Smooth muscle cell (in vitro differentiated cells): ENCODE measurements around the gene BCLAF3. TPM values are rescaled to one million over a fixed set of nuclear protein-coding genes. Genes with fewer than 3 reads are reported as not detected.

Experiments
- DNase-seq: peaks from one replicate; lab custom pipeline; 2025; ENCODE audit not compliant: unreplicated experiment; lab: John Stamatoyannopoulos, UW
- H2AFZ ChIP-seq: fragments of 200-600 bp; sonication (generic); 2 replicates; pipeline ENCODE4 v1.6.0; 2016; ENCODE audit warnings: antibody characterized with exemption, low read depth, mild to moderate bottlenecking
- H3F3A ChIP-seq: fragments of 200-600 bp; sonication (generic); 2 replicates; pipeline ENCODE4 v1.6.0; 2017; ENCODE audit warnings: antibody characterized with exemption, low read depth
- H3K27ac ChIP-seq: fragments of 200-600 bp; sonication (generic); 2 replicates; pipeline ENCODE4 v1.5.1; 2016; ENCODE audit warnings: low read depth, mild to moderate bottlenecking
- H3K27me3 ChIP-seq: fragments of 200-600 bp; sonication (generic); 2 replicates; pipeline ENCODE4 v1.6.1; 2016; ENCODE audit warnings: low read depth, mild to moderate bottlenecking
- H3K36me3 ChIP-seq: fragments of 200-600 bp; sonication (generic); 2 replicates; pipeline ENCODE4 v1.5.1; 2016; ENCODE audit warnings: low read depth
- H3K4me1 ChIP-seq: fragments of 200-600 bp; sonication (generic); 2 replicates; pipeline ENCODE4 v1.5.1; 2016; ENCODE audit warnings: low read depth
- H3K4me2 ChIP-seq: fragments of 200-600 bp; sonication (generic); 2 replicates; pipeline ENCODE4 v1.6.0; 2016; ENCODE audit warnings: mild to moderate bottlenecking
- H3K4me3 ChIP-seq: fragments of 200-600 bp; sonication (generic); 2 replicates; pipeline ENCODE4 v1.5.1; 2016; ENCODE audit warnings: mild to moderate bottlenecking
- H3K79me2 ChIP-seq: fragments of 200-600 bp; sonication (generic); 2 replicates; pipeline ENCODE4 v1.6.0; 2016; ENCODE audit warnings: low read depth, mild to moderate bottlenecking
- H3K9ac ChIP-seq: fragments of 200-600 bp; sonication (generic); 2 replicates; pipeline ENCODE4 v1.6.0; 2016; ENCODE audit warnings: low read depth
- H3K9me3 ChIP-seq: fragments of 200-600 bp; sonication (generic); replicated peaks from 2 replicates; pipeline ENCODE4 v1.5.1; 2016; ENCODE audit warnings: low read depth
- H4K20me1 ChIP-seq: fragments of 200-600 bp; sonication (generic); 2 replicates; pipeline ENCODE4 v1.6.0; 2016; ENCODE audit warnings: low read depth
- WGBS: methylation state at CpG from one replicate; pipeline ENCODE4 v1.1.7; 2016; ENCODE audit warnings: low lambda C conversion rate; 5-methylcytosine and 5-hydroxymethylcytosine counted together
- polyA plus RNA-seq: library from polyadenylated mRNA; unstranded; fragments of >200 nt; fragmentation: Nextera tagmentation; extraction: Ambion mirVana; gene quantifications from 2 replicates; pipeline ENCODE4 v1.2.1, GENCODE V29; 2016
- total RNA-seq: library from RNA; depleted of rRNA; stranded (reverse); fragments of >200 nt; gene quantifications from 2 replicates; pipeline ENCODE4 v1.2.3, GENCODE V29; 2014
- TF ChIP-seq, protein P1 (sequence below): fragments of 200-600 bp; sonication (generic); IDR thresholded peaks from 2 replicates; pipeline ENCODE4 v1.5.1; 2017; ENCODE audit warnings: borderline replicate concordance, mild to moderate bottlenecking, antibody characterized with exemption; ENCODE audit not compliant: insufficient read depth, poor library complexity, severe bottlenecking

BCLAF3 gene
- total and polyA plus RNA-seq, 2 experiments from 2014 or later = 1.7 to 5.0 TPM

DNA sequence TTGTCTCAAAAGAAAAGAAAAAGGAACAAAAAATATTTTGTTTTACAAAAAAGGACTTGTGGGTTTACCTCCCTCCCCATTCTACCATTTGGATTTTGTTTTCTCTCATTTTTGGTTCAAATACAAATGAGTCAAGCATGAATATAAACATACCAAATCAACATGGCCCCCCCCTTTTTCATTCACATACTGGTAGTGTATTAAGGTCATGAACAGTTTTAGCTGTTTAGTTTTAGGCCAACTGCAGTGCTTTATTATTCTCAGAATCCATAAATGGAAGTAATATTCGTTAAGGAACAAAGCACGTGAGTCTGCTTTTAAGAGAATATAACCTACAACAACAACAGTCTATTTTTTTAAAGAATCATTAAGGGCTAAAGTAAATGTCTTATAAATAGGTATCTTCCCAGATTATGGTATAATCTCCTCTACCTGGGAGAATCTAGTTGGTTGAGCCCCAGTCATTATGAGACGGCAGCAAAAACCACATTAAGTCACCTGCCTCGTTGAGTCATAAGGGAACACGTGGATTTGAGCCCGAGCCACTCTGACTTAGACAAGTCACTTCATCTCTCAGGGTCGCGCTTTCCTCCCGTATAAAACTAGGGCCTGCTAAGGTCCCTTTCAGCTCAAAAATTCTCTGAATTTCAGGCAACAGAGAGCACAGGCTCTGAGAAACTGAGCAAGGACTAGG, 26.7 kb downstream of the BCLAF3 start:
- no peak overlapping the region for H3K4me2 ChIP-seq
- H3K27ac ChIP-seq = no peak overlapping the region
- no peak overlapping the region for H3K9ac ChIP-seq
- no peak for DNase-seq
- no peaks in the 10 kb centered on the region for H3K79me2 ChIP-seq
- H3K36me3 ChIP-seq = no peaks in the 10 kb centered on the region
- H3K27me3 ChIP-seq = no peaks in the 10 kb centered on the region
- no peaks in the 10 kb centered on the region for H3F3A ChIP-seq
- no peaks in the 10 kb centered on the region for H4K20me1 ChIP-seq
- no peak overlapping the region for H3K4me3 ChIP-seq
- TF ChIP-seq, protein P1, sequence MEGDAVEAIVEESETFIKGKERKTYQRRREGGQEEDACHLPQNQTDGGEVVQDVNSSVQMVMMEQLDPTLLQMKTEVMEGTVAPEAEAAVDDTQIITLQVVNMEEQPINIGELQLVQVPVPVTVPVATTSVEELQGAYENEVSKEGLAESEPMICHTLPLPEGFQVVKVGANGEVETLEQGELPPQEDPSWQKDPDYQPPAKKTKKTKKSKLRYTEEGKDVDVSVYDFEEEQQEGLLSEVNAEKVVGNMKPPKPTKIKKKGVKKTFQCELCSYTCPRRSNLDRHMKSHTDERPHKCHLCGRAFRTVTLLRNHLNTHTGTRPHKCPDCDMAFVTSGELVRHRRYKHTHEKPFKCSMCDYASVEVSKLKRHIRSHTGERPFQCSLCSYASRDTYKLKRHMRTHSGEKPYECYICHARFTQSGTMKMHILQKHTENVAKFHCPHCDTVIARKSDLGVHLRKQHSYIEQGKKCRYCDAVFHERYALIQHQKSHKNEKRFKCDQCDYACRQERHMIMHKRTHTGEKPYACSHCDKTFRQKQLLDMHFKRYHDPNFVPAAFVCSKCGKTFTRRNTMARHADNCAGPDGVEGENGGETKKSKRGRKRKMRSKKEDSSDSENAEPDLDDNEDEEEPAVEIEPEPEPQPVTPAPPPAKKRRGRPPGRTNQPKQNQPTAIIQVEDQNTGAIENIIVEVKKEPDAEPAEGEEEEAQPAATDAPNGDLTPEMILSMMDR = no peak
- WGBS = 71% methylated on average over 9 of the region's 9 CpGs
- no peak overlapping the region for H2AFZ ChIP-seq
- H3K9me3 ChIP-seq = no peaks in the 10 kb centered on the region
- H3K4me1 ChIP-seq = no peaks in the 10 kb centered on the region

DNA sequence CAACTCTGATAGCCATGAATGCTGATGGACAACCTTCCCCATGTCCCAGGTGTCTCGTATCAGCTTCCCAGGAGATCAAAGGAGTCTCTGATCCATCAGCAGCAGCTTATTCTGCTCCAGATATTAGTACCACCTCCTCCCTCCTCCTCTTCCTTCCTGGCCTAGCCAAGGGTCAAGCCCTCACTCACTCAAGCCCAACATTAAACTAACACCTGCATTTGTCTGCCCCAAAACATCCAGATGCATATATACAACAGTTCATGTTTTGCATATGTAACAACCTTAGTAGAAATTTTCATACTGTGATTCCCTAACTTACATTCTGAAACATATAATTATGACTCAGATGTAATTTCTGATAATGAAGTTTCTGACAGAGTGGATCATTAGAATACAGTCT, 29.9 kb downstream of the BCLAF3 start:
- Histone ChIP-seq H3K9me3 (no peaks in the 10 kb centered on the region), H3K79me2 (no peaks in the 10 kb centered on the region), H3K4me1 (no peaks in the 10 kb centered on the region), H3K27me3 (no peaks in the 10 kb centered on the region), H3K4me3 (no peak overlapping the region), H4K20me1 (no peaks in the 10 kb centered on the region), H2AFZ (no peak overlapping the region), H3K27ac (no peak overlapping the region), H3K4me2 (no peak overlapping the region), H3K36me3 (no peaks in the 10 kb centered on the region), H3K9ac (no peak overlapping the region), H3F3A (no peaks in the 10 kb centered on the region)
- TF ChIP-seq, protein P1 = no peak
- WGBS = 70% methylated on average over 1 of the region's 1 CpG
- DNase-seq = no peak

DNA sequence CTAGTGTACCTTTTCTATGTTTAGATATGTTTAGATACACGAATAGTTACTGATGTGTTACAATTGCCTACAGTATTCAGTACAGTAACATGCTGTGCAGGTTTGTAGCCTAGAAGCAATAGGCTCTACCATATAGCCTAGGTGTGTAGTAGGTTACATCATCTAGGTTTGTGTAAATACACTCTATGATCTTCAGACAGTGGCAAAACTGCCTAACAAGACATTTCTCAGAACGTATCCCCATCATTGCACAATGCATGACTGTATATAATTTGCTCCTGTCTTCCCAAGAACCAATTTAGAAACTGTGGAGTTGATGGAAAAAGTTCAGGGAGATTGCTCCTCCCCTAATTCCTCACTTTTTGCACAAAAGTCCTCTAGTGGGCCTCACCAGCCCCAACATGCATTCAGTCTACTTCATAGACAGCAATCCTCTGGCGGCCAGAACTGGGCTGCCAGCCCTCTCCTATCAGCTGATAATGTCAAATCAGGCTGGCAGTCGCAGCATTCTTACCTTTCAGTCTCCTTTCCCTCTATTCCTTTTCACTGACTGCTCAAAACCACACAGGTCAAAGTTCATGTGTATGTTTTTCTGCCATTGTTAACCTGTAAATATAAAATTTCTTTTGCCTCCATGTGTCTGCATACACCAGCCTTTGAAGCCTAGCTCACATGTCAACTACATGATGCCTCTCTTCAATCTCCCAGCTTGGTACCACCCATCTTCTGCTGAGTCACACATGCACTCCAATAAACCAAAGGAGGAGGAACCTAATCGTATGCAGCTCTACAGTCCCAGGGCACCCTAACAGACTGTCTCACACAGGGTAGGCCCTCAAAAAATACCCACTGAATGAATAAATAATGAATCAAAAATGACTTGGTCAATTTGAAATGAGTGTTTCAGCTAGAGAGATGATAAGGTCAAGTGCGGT, 32.0 kb downstream of the BCLAF3 start:
- Histone ChIP-seq H4K20me1 (no peaks in the 10 kb centered on the region), H3K4me2 (no peak overlapping the region), H3K27ac (no peak overlapping the region), H2AFZ (no peak overlapping the region), H3K4me1 (no peaks in the 10 kb centered on the region), H3K9me3 (no peaks in the 10 kb centered on the region), H3F3A (no peaks in the 10 kb centered on the region), H3K36me3 (no peaks in the 10 kb centered on the region), H3K4me3 (no peak overlapping the region), H3K27me3 (no peaks in the 10 kb centered on the region), H3K9ac (no peak overlapping the region), H3K79me2 (no peaks in the 10 kb centered on the region)
- TF ChIP-seq, protein P1 = no peak
- no peak for DNase-seq
- 72% methylated on average over 6 of the region's 6 CpGs for WGBS
